NCI-H1048 (cell line): ENCODE measurements around the gene LVRN.

Source experiments
- DNase-seq: peaks from one replicate; lab custom pipeline; 2025; lab: John Stamatoyannopoulos, UW

Gene LVRN

GRCh38 chr5:115956957-115957356 lies 5.3 kb upstream of the LVRN start:
- no peak for DNase-seq

- DNase-seq: no peak
Observed at GRCh38 chr5:115961381-115962238, 665 bp upstream of the LVRN start.

- no peak for DNase-seq
Observed at GRCh38 chr5:115962565-115963402, 509 bp downstream of the LVRN start.

- no peak for DNase-seq
Observed at GRCh38 chr5:115963566-115963965, 1.3 kb downstream of the LVRN start.

GRCh38 chr5:115968770-115969169 lies 6.5 kb downstream of the LVRN start:
- no peak for DNase-seq

- no peak for DNase-seq
Observed at GRCh38 chr5:115977096-115977495, 14.8 kb downstream of the LVRN start.

- no peak for DNase-seq
Observed at GRCh38 chr5:115977988-115978387, 15.7 kb downstream of the LVRN start.

GRCh38 chr5:115978779-115979178 lies 16.5 kb downstream of the LVRN start:
- DNase-seq: no peak

GRCh38 chr5:115979201-115980041 lies 17.1 kb downstream of the LVRN start:
- no peak for DNase-seq

GRCh38 chr5:115983519-115983918 lies 21.2 kb downstream of the LVRN start:
- no peak for DNase-seq

- DNase-seq: no peak
Observed at GRCh38 chr5:115985802-115986757, 23.8 kb downstream of the LVRN start.

- no peak for DNase-seq
Observed at GRCh38 chr5:115988002-115988401, 25.7 kb downstream of the LVRN start.

- DNase-seq: no peak
Observed at GRCh38 chr5:115992848-115993350, 30.6 kb downstream of the LVRN start.

- no peak for DNase-seq
Observed at GRCh38 chr5:115995351-115995750, 33.1 kb downstream of the LVRN start.

GRCh38 chr5:116002116-116002906 lies 40.0 kb downstream of the LVRN start:
- DNase-seq: no peak

- no peak for DNase-seq
Observed at GRCh38 chr5:116004248-116004647, 42.0 kb downstream of the LVRN start.

GRCh38 chr5:116009806-116010205 lies 47.5 kb downstream of the LVRN start:
- no peak for DNase-seq

- no peak for DNase-seq
Observed at GRCh38 chr5:116011046-116011445, 48.8 kb downstream of the LVRN start.

- no peak for DNase-seq
Observed at GRCh38 chr5:116013207-116013785, 51.0 kb downstream of the LVRN start.

GRCh38 chr5:116013936-116014335 lies 51.7 kb downstream of the LVRN start:
- DNase-seq: no peak
